Glutamatergic neuron (in vitro differentiated cells): ENCODE measurements around the gene SPDYE16. TPM values are rescaled to one million over a fixed set of nuclear protein-coding genes. Genes with fewer than 3 reads are reported as not detected.
"Not testable (repeated sequence)": the region's sequence is repeated elsewhere in the genome, so short reads cannot be mapped to it uniquely, and the experiment has no call there.

Source experiments
- DNase-seq: peaks from one replicate; pipeline ENCODE4 v3.0.0; 2022
- H3K27ac Mint-ChIP-seq: one replicate; pipeline ENCODE4 v1.8.0; 2020; ENCODE audit warnings: mild to moderate bottlenecking, mixed read lengths, inconsistent platforms; ENCODE audit not compliant: unreplicated experiment
- H3K27me3 Mint-ChIP-seq: one replicate; pipeline ENCODE4 v1.8.0; 2020; ENCODE audit warnings: mild to moderate bottlenecking, moderate library complexity, mixed read lengths, inconsistent platforms; ENCODE audit not compliant: unreplicated experiment
- H3K36me3 Mint-ChIP-seq: one replicate; pipeline ENCODE4 v1.8.0; 2020; ENCODE audit warnings: mild to moderate bottlenecking, mixed read lengths, inconsistent platforms; ENCODE audit not compliant: unreplicated experiment
- H3K4me1 Mint-ChIP-seq: one replicate; pipeline ENCODE4 v1.8.0; 2020; ENCODE audit warnings: mild to moderate bottlenecking, low read depth, mixed read lengths, inconsistent platforms; ENCODE audit not compliant: unreplicated experiment
- H3K4me3 Mint-ChIP-seq: one replicate; pipeline ENCODE4 v1.8.0; 2020; ENCODE audit warnings: mild to moderate bottlenecking, mixed read lengths, inconsistent platforms; ENCODE audit not compliant: unreplicated experiment
- H3K9me3 Mint-ChIP-seq: one replicate; pipeline ENCODE4 v1.8.0; 2020; ENCODE audit warnings: mild to moderate bottlenecking, moderate library complexity, mixed read lengths, inconsistent platforms; ENCODE audit not compliant: unreplicated experiment
- total RNA-seq: library from RNA; stranded (reverse); fragmentation: NEBNext Ultra II Directional; extraction: Animal tissue kit (Norgen Biotek cat#: 25700); gene quantifications from one replicate; pipeline ENCODE4 v1.2.1, GENCODE V29; 2021; ENCODE audit not compliant: unreplicated experiment
- TF ChIP-seq, protein P1 (sequence below): fragments of 200-600 bp; sonication (generic); IDR thresholded peaks from one replicate; pipeline ENCODE4 v1.5.0; 2021; ENCODE audit not compliant: partially characterized antibody, unreplicated experiment

Gene SPDYE16
- total RNA-seq, 1 donor from 2014 or later: 0.20 TPM

DNA sequence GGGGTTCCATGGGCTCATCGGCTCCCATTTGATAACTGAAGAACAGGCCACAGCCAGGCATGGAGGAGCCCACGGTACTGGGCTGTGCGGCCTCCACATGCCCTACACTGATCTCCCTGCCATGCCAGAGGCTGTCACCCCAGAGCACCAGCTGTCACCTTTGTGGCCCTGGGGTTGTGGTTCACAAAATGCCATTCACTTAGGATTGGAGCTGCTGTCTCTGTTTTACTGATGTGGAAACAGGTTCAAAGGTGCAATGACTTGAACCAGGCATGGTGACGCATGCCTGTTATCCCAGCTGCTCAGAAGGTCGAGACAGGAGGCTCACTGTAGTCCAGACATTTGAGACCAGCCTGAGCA lies 37.0 kb downstream of the SPDYE16 start:
- no peak overlapping the region for H3K4me3 Mint-ChIP-seq
- no peaks in the 10 kb centered on the region for H3K36me3 Mint-ChIP-seq
- no peak overlapping the region for H3K27ac Mint-ChIP-seq
- TF ChIP-seq, protein P1, sequence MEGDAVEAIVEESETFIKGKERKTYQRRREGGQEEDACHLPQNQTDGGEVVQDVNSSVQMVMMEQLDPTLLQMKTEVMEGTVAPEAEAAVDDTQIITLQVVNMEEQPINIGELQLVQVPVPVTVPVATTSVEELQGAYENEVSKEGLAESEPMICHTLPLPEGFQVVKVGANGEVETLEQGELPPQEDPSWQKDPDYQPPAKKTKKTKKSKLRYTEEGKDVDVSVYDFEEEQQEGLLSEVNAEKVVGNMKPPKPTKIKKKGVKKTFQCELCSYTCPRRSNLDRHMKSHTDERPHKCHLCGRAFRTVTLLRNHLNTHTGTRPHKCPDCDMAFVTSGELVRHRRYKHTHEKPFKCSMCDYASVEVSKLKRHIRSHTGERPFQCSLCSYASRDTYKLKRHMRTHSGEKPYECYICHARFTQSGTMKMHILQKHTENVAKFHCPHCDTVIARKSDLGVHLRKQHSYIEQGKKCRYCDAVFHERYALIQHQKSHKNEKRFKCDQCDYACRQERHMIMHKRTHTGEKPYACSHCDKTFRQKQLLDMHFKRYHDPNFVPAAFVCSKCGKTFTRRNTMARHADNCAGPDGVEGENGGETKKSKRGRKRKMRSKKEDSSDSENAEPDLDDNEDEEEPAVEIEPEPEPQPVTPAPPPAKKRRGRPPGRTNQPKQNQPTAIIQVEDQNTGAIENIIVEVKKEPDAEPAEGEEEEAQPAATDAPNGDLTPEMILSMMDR: no peak
- peaks cover 10% of the 10 kb centered on the region for H3K4me1 Mint-ChIP-seq
- peaks cover 3% of the 10 kb centered on the region for H3K27me3 Mint-ChIP-seq
- DNase-seq: no peak
- H3K9me3 Mint-ChIP-seq: peaks cover 9% of the 10 kb centered on the region

DNA sequence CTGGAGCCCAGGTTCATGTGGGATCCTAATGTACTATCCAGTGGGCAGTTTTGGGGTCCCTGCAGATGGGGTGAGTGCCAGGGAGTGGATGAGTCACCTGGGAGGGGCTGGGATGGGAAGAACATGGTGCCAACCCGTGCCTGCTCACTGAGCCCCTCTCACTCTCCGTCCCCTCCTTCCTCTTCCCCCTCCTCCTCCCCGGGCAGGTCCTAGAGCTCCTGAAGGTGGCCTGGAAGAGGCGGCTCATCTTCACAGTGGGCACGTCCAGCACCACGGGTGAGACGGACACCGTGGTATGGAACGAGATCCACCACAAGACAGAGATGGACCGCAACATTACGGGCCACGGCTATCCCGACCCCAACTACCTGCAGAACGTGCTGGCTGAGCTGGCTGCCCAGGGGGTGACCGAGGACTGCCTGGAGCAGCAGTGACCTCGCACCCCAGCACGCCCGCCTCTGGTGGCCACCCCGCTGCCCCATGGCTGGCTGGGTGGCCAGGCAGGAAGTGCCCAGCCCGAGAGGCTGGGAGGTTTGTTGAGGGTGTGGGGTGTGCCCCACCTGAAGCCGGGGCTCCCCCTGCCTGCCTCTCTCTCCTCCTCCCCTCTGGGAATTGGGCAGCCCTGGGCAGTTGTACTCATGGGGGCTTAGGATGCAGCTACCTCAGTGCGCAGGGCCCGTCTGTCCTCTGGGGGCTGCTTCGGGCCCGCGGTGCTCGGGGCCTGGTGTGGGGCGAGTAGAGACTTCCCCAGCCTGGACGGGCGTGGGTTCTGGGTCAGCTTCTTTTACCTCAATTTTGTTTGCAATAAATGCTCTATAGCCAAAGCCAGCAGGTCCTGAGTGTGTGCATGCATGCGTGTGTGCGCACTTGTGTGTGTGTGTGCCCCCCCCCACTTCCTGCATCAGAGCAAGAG lies 37.7 kb downstream of the SPDYE16 start:
- Mint-ChIP-seq H3K9me3 (peaks cover 9% of the 10 kb centered on the region), H3K27ac (no peak overlapping the region), H3K4me1 (peaks cover 12% of the 10 kb centered on the region), H3K36me3 (no peaks in the 10 kb centered on the region), H3K4me3 (no peak overlapping the region), H3K27me3 (peaks cover 3% of the 10 kb centered on the region)
- TF ChIP-seq, protein P1: no peak
- no peak for DNase-seq

DNA sequence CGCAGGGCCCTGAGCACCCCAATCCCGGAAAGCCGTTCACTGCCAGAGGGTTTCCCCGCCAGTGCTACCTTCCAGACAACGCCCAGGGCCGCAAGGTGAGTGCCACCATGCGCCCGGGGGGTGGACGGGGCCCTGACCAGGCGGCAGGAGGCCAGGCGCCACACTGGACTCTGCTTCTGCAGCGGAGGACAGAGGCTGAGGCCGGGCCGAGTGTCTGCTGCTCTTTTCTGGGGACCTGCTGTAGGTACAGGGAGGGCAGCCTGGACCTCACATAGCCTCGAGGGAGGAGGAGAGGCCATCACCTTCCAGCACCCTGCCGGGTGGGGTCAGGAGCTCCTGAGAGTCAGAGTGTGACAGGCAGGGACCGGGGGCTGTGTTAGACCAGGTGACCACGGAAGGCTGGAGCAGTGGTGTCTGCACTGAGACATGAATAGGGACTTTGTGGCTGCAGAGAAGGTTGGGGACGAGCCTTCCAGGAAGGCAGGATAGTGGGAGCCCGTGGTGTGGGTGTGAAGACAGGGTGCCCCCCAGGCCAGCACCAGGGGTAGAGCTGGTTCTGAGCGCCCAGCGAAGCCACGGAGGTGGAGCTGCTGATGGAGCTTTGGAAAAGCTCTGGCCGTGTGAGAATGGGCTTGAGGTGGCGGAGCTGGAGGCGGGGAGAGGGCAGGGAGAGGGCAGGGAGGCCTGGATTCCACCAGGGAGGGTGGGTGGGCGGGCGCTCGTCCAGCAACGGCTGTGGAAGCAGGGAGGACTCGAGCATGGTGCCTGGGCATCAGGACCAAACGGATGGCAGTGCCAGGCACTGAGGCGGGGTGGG lies 38.5 kb downstream of the SPDYE16 start:
- H3K4me3 Mint-ChIP-seq, DNase-seq, H3K36me3 Mint-ChIP-seq, H3K9me3 Mint-ChIP-seq, H3K27ac Mint-ChIP-seq, H3K27me3 Mint-ChIP-seq: not testable (repeated sequence)
- peaks cover 10% of the 10 kb centered on the region for H3K4me1 Mint-ChIP-seq

DNA sequence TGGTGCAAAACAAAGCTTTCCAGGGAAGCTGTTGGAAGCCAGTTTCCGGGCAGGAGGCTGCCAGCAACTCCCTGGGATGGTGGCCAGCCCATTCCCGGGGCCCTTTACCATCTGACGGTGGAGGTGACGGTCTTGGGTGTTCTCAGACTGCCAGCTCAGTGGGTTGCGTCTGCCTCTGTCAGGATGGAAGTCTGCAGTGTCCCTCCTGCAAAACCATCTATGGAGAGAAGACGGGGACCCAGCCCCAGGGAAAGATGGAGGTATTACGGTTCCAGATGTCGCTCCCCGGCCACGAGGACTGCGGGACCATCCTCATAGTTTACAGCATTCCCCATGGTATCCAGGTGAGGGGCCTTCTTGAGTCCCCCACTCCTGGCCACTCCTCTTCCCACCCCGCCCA lies 39.9 kb downstream of the SPDYE16 start:
- not testable (repeated sequence) for DNase-seq, H3K36me3 Mint-ChIP-seq, H3K27me3 Mint-ChIP-seq, H3K27ac Mint-ChIP-seq, H3K4me3 Mint-ChIP-seq, H3K9me3 Mint-ChIP-seq
- peaks cover 10% of the 10 kb centered on the region for H3K4me1 Mint-ChIP-seq

DNA sequence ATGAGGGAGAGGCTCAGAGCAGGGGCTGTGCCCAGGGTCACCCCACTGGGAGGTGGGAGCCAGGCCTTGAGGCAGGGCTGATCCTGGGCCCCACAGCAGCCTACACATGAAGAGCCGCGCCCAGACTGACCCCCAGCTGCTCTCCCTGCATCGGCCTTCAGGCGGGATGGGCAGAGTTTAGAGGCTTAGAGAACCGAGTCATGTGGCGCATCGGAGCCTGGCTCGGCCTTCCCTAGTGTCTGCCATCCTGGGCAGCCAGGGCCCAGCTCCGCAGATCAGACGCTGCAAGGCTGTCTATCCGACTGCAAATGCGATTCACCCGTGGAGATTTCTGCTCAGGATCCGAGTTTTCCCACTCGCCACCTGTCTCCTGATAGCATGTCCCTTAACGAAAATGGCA lies 40.3 kb downstream of the SPDYE16 start:
- not testable (repeated sequence) for H3K9me3 Mint-ChIP-seq, DNase-seq, H3K4me3 Mint-ChIP-seq, H3K36me3 Mint-ChIP-seq, H3K27ac Mint-ChIP-seq, H3K27me3 Mint-ChIP-seq
- peaks cover 10% of the 10 kb centered on the region for H3K4me1 Mint-ChIP-seq

DNA sequence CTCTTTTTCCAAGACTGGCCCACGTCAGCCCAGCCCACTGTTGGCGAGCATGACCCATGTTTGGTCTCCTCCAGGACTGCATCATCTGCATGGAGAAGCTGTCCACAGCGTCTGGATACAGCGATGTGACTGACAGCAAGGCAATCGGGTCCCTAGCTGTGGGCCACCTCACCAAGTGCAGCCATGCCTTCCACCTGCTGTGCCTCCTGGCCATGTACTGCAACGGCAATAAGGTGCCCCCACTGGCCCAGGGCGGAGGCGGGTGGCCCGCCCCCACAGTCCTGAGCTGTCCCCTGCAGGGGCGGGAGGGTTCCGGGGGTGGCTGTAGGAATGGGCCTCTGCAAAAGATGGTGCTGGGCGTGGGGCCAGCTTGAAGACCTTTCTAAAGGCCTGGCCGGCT lies 40.9 kb downstream of the SPDYE16 start:
- not testable (repeated sequence) for H3K36me3 Mint-ChIP-seq, H3K27ac Mint-ChIP-seq, H3K4me3 Mint-ChIP-seq, H3K9me3 Mint-ChIP-seq, H3K27me3 Mint-ChIP-seq, DNase-seq
- H3K4me1 Mint-ChIP-seq: peaks cover 10% of the 10 kb centered on the region

DNA sequence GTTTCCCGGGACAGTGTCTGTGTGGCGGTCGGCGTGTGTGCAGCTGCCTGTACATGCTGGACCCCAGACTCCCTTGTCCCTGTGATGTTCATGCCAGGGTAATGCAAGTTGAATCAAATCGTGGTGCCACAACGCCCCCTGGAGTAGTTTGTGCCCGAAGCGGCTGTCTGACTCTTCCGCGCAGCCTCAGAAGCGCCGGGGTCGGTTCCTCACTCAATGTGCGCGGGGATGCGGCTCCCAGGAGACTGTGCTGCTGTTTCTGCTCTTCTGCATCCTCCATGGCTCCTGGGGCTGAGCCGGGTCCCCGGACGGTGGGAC lies 43.2 kb downstream of the SPDYE16 start:
- H3K9me3 Mint-ChIP-seq, H3K27me3 Mint-ChIP-seq, H3K4me3 Mint-ChIP-seq, H3K27ac Mint-ChIP-seq, H3K4me1 Mint-ChIP-seq, H3K36me3 Mint-ChIP-seq, DNase-seq: not testable (repeated sequence)

DNA sequence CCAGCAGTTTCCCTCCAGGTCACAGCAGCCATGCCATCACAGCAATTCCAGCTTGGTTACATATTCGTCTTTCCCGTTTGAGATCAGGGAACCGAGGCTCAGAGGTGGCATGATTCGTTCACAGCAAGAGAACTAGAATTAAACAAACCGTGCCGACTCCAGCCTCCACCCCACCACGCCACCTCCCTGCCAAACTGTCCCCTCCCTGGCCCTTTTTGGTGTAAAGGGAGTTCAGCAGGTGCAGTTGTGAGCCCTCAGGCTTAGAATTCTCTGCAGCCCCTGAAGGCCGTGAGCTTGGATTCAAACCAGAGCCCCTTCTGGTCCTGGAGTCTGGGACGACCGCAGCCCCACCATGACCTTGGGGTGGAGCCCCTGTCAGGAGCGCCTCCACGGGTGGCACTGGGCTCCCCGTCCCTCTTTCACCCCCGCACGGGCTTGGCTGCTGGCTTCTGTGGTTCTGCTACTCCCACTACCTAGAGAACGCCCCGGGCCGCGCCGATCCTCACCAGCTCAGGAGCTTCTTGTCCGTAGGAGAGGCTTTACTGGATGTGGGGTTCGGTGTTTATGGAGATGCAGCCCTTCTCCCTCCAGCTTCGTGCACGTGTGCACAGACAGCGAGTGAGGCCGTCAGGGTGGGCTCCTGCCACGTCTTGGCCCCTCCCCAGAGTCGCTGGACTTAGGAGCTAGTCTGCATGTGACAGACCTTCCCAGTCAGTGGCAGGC lies 43.7 kb downstream of the SPDYE16 start:
- not testable (repeated sequence) for H3K4me1 Mint-ChIP-seq, H3K27ac Mint-ChIP-seq, DNase-seq

DNA sequence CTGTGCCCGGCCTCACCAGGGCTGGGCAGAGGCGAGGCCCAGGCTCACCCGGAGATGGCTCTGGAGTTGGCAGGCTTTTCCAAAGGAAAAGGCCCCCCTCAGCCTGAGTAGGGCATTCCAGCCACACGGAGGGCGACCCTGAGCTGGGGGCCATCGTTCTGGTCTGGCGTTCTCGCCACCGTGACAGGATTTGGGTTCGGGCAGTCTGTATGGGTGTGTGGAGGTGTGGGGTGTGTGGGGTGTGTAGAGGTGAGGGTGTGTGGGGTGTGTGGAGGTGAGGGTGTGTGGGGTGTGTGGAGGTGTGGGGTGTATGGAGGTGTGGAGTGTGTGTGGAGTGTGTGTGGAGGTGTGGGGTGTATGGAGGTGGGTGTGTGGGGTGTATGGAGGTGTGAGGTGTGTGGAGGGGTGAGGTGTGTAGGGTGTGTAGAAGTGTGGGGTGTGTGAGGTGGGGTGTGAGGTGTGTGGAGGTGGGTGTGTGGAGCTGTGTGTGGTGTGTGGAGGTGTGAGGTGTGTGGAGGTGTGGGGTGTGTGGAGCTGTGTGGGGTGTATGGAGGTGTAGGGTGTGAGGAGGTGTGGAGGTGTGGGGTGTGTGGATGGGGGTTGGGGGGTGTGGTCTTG lies 44.4 kb downstream of the SPDYE16 start:
- not testable (repeated sequence) for H3K36me3 Mint-ChIP-seq, H3K9me3 Mint-ChIP-seq, H3K4me3 Mint-ChIP-seq, H3K27me3 Mint-ChIP-seq, H3K4me1 Mint-ChIP-seq, DNase-seq, H3K27ac Mint-ChIP-seq

More for the DNA sequence above, 43.7 kb downstream of the SPDYE16 start:
- not testable (repeated sequence) for H3K9me3 Mint-ChIP-seq, H3K36me3 Mint-ChIP-seq, H3K27me3 Mint-ChIP-seq, H3K4me3 Mint-ChIP-seq
